ENCODE results near the gene SMARCA1. TPM values are rescaled to one million over a fixed set of nuclear protein-coding genes. Genes with fewer than 3 reads are reported as not detected.

The SMARCA1 gene
- total RNA-seq, 2 experiments from 2014 or later = not detected

Other genes with a start within 250 kb of the SMARCA1 start
- gene OCRL, start 16.8 kb upstream of the SMARCA1 start, total RNA-seq = under 1 TPM; 0.63 to 0.91 TPM
- gene APLN, start 131.5 kb upstream of the SMARCA1 start, total RNA-seq = under 1 TPM; 0.14 to 0.15 TPM
- 1 to 10 TPM; 1.0 to 1.2 TPM for gene XPNPEP2, start 215.5 kb upstream of the SMARCA1 start, total RNA-seq

All from activated CD8-positive, alpha-beta memory T cell treated with anti-CD3 and anti-CD28 coated beads, Interleukin-2, amount 10 ng/mL, durations not matched to agents 7 days and 5 days (primary cell).